Suprapubic skin (tissue), 4 donors: ENCODE measurements around the gene BNIP5. TPM values are rescaled to one million over a fixed set of nuclear protein-coding genes. Genes with fewer than 3 reads are reported as not detected.

Experiments
- DNase-seq, 2 donors: peaks; one replicate each; pipeline ENCODE4 v3.0.0-alpha.2; 2019; ENCODE audit warnings: low spot score in 2 of 2
- H3K27ac ChIP-seq: fragments of 200-600 bp; sonication (generic); one replicate; pipeline ENCODE4 v1.5.1; 2019
- H3K27me3 ChIP-seq: fragments of 200-600 bp; sonication (generic); one replicate; pipeline ENCODE4 v1.5.1; 2019
- H3K36me3 ChIP-seq: fragments of 200-600 bp; sonication (generic); one replicate; pipeline ENCODE4 v1.5.1; 2019
- H3K4me1 ChIP-seq: fragments of 200-600 bp; sonication (generic); one replicate; pipeline ENCODE4 v1.5.1; 2019
- H3K4me3 ChIP-seq: fragments of 200-600 bp; sonication (generic); one replicate; pipeline ENCODE4 v1.5.1; 2019; ENCODE audit warnings: mild to moderate bottlenecking
- H3K9me3 ChIP-seq: fragments of 200-600 bp; sonication (generic); one replicate; pipeline ENCODE4 v1.5.1; 2019
- CTCF ChIP-seq, 2 donors: fragments of 200-600 bp in 1 of 2; fragments of 450-650 bp in 1 of 2; sonication (generic) in 1 of 2; IDR thresholded peaks; one replicate each; pipeline ENCODE4 v1.5.1; 2016 to 2019; ENCODE audit warnings: antibody characterized with exemption in 2 of 2, mild to moderate bottlenecking in 1 of 2, moderate library complexity in 1 of 2
- EP300 ChIP-seq: sonication (generic); formaldehyde crosslinking; IDR thresholded peaks from one replicate; pipeline ENCODE4 v1.6.1; 2017; ENCODE audit warnings: antibody characterized with exemption
- POLR2A ChIP-seq, 2 donors: fragments of 450-650 bp; IDR thresholded peaks; one replicate each; pipeline ENCODE4 v1.6.1; 2017; ENCODE audit warnings: antibody characterized with exemption in 2 of 2, mild to moderate bottlenecking in 2 of 2, moderate library complexity in 2 of 2
- POLR2AphosphoS5 ChIP-seq, 3 donors: sonication (generic); formaldehyde crosslinking; IDR thresholded peaks; one replicate each; pipeline ENCODE4 v1.6.1; 2017; ENCODE audit warnings: antibody characterized with exemption in 3 of 3
- WGBS: methylation state at CpG from one replicate; pipeline ENCODE4 v1.1.5; 2018; 5-methylcytosine and 5-hydroxymethylcytosine counted together
- total RNA-seq, 4 donors: library from RNA; depleted of rRNA; stranded (reverse); fragments of >200 nt; gene quantifications; one replicate each; pipeline ENCODE4 v1.1.0, GENCODE V29; 2016

Gene BNIP5
- total RNA-seq, 4 donors from 2014 or later = 0.11 TPM; not detected in 3

DNA sequence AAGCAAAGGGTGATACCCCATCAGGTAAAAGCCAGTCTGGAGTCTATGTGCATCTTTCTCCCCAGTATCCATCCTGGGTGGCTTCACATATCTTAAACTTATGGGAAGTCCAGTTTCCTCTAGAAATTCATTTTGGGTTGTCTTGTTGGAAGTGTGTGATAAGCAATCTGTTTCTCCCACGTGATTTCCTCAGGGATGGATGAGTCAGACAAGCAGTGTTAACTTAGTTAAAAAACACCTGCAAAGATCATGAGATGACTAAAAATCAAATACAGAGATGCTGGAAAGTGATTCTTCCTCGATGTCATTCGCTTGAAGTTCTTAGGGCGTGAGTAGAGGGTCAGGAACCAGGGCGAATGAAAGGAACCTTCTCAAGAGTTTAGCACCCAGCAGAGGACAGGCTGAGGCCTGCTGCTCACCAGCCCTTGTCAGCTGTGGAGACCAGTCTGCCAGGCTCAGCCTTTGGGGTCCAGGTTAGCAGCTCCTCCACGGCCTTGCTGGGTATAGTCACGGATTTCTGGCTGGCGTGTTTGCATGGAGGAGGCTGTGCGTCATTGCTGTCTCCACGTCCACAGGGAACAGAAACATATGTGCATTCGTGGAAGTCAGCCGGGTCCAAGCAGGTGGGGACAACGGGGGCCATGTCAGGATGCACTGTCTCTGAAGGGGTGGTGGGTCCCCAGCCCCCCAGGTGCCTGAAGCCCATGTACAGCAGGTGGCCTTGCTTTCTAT is 69.6 kb downstream of the BNIP5 start:
- Histone ChIP-seq H3K4me1 (peaks cover 41% of the 10 kb centered on the region), H3K9me3 (no peaks in the 10 kb centered on the region), H3K27me3 (peaks cover 15% of the 10 kb centered on the region), H3K4me3 (no peak overlapping the region), H3K36me3 (no peaks in the 10 kb centered on the region), H3K27ac (peak overlapping the region; percentile 69)
- 70% methylated on average over 9 of the region's 13 CpGs for WGBS
- TF ChIP-seq CTCF (IDR thresholded peaks at IDR 0.05) (no peak), POLR2AphosphoS5 (IDR thresholded peaks at IDR 0.05) (no peak), EP300 (no peak), POLR2A (IDR thresholded peaks at IDR 0.05) (no peak)
- DNase-seq = no peak

Other genes with a start within 250 kb of the BNIP5 start
- gene MAPK13, start 206.4 kb downstream of the BNIP5 start, total RNA-seq = 100 to 1,000 TPM in 3 of 4 donors, 10 to 100 TPM in 1; 72.5 to 109 (median 105) TPM
- 10 to 100 TPM; 19.3 to 28.5 (median 20.5) TPM for gene BRPF3, start 140.1 kb downstream of the BNIP5 start, total RNA-seq
- 10 to 100 TPM; 15.7 to 40.3 (median 32.9) TPM for gene PNPLA1, start 66.8 kb downstream of the BNIP5 start, total RNA-seq
- 10 to 100 TPM in 2 of 4 donors, 1 to 10 TPM in 2; 5.9 to 13.0 (median 9.5) TPM for gene ETV7, start 50.8 kb upstream of the BNIP5 start, total RNA-seq
- gene PXT1, start 106.0 kb upstream of the BNIP5 start, total RNA-seq = not detected
- 10 to 100 TPM; 39.3 to 63.3 (median 56.9) TPM for gene KCTD20, start 106.1 kb upstream of the BNIP5 start, total RNA-seq
- 10 to 100 TPM; 23.0 to 33.8 (median 27.0) TPM for gene STK38, start 210.6 kb upstream of the BNIP5 start, total RNA-seq